Loucy (cell line): ENCODE measurements around the gene TREX2.

Source experiments
- CTCF ChIP-seq: fragments of 200-600 bp; sonication (generic); conservative IDR thresholded peaks from 2 replicates; pipeline ENCODE4 v1.5.1; 2014; ENCODE audit warnings: mild to moderate bottlenecking, antibody characterized with exemption, low read length
- EZH2phosphoT487 ChIP-seq: fragments of 200-600 bp; IDR thresholded peaks from 2 replicates; pipeline ENCODE4 v1.6.1; 2018; ENCODE audit warnings: antibody characterized with exemption, mild to moderate bottlenecking, moderate library complexity, borderline replicate concordance

- TF ChIP-seq CTCF (no peak), EZH2phosphoT487 (no peak)
Observed at GRCh38 chrX:153468008-153468580, 22.2 kb upstream of the TREX2 start.
